GM10248 (cell line): ENCODE measurements around the gene ASB12.

Experiments used
- CTCF ChIA-PET: fragments of 300-600 bp; sonication (Branson Sonifier 250); formaldehyde crosslinking; extraction: SDS; loops from one replicate; lab custom pipeline; 2021; ENCODE audit warnings: antibody characterized with exemption; lab: Yijun Ruan, JAX
- POLR2A ChIA-PET: fragments of 350-650 bp; sonication (Branson Sonifier 250); formaldehyde crosslinking; extraction: SDS; loops from one replicate; lab custom pipeline; 2020; ENCODE audit warnings: antibody characterized with exemption; lab: Yijun Ruan, JAX
- DNase-seq: peaks from one replicate; pipeline ENCODE4 v3.0.0; 2012; ENCODE audit errors: extremely low spot score
- CTCF ChIP-seq: IDR thresholded peaks from 2 replicates; pipeline ENCODE4 v1.5.1; 2012; ENCODE audit warnings: mild to moderate bottlenecking, low read depth; ENCODE audit errors: extremely low read depth, missing control alignments, control extremely low read depth

ASB12 gene

GRCh38 chrX:64196606-64197005, 33.8 kb downstream of the ASB12 start:
- no peak for TF ChIP-seq CTCF
- DNase-seq: no peak
- ChIA-PET CTCF (interaction anchor here (0.9 kb wide), 1 partner anchor 11 kb away, joined by 3 read pairs; no protein-coding TSS in a partner anchor), POLR2A (no interaction called here)

- ChIA-PET CTCF (no interaction called here), POLR2A (no interaction called here)
- DNase-seq: no peak
- TF ChIP-seq CTCF: no peak
These were observed 34.5 kb downstream of the ASB12 start for GRCh38 chrX:64195862-64196261.

GRCh38 chrX:64192673-64193072, 37.7 kb downstream of the ASB12 start:
- no peak for TF ChIP-seq CTCF
- POLR2A ChIA-PET: no interaction called here
- no peak for DNase-seq
- CTCF ChIA-PET: interaction anchor here (0.6 kb wide), 1 partner anchor 12 kb away, joined by 3 read pairs; no protein-coding TSS in a partner anchor

- DNase-seq: no peak
- ChIA-PET CTCF (no interaction called here), POLR2A (no interaction called here)
- no peak for TF ChIP-seq CTCF
These were observed 38.4 kb downstream of the ASB12 start for GRCh38 chrX:64192040-64192439.

GRCh38 chrX:64191281-64192010, 39.0 kb downstream of the ASB12 start:
- CTCF ChIA-PET: interaction anchor here (1.3 kb wide), 1 partner anchor 9 kb away, joined by 3 read pairs; no protein-coding TSS in a partner anchor
- no peak for TF ChIP-seq CTCF
- no peak for DNase-seq
- POLR2A ChIA-PET: no interaction called here

GRCh38 chrX:64190136-64190740, 40.2 kb downstream of the ASB12 start:
- CTCF ChIA-PET: interaction anchor here (1.3 kb wide), 1 partner anchor 10 kb away, joined by 3 read pairs; no protein-coding TSS in a partner anchor
- TF ChIP-seq CTCF: no peak

More at GRCh38 chrX:64190136-64190740, 40.2 kb downstream of the ASB12 start:
- no peak for DNase-seq
- POLR2A ChIA-PET: no interaction called here
